ENCODE measurements around the gene RPL10A.
"Not testable (repeated sequence)": the region's sequence is repeated elsewhere in the genome, so short reads cannot be mapped to it uniquely, and the experiment has no call there.

RPL10A gene

GRCh38 chr6:35515939-35516338 lies 47.7 kb downstream of the RPL10A start:
- not testable (repeated sequence) for FAIRE-seq

GRCh38 chr6:35516712-35517111 lies 48.5 kb downstream of the RPL10A start:
- FAIRE-seq: no peak

- FAIRE-seq: not testable (repeated sequence)
These were observed 49.8 kb downstream of the RPL10A start for GRCh38 chr6:35517978-35518377.

GRCh38 chr6:35518566-35519312 lies 50.5 kb downstream of the RPL10A start:
- FAIRE-seq: no peak

- no peak for FAIRE-seq
These were observed 51.3 kb downstream of the RPL10A start for GRCh38 chr6:35519313-35520015.
